ENCODE measurements around the gene ZC3HAV1L.

- TF ChIP-seq POLR2AphosphoS5 (IDR thresholded peaks at IDR 0.05; ENCODE audit: low read depth, low read length), result no peak
- no peak for TF ChIP-seq POLR2A (IDR thresholded peaks at IDR 0.05; ENCODE audit: low read depth, low read length)
These were observed 9.3 kb downstream of the ZC3HAV1L start for GRCh38 chr7:139026551-139026950.
